ENCODE results near the gene MAMDC4. TPM values are rescaled to one million over a fixed set of nuclear protein-coding genes. Genes with fewer than 3 reads are reported as not detected.

MAMDC4 gene
- total RNA-seq, 1 experiment from 2014 or later = 0.17 TPM

- DNase-seq (ENCODE audit: low read depth) = peak; percentile 80
- in situ Hi-C loops (cut with HindIII; ENCODE audit: low pct_unique_long_range_greater_than_20kb, low sequenced_read_pairs) = no loop called here
Observed at GRCh38 chr9:136900988-136901515, 48.9 kb downstream of the MAMDC4 start.

- in situ Hi-C loops (cut with HindIII; ENCODE audit: low pct_unique_long_range_greater_than_20kb, low sequenced_read_pairs) = no loop called here
- DNase-seq (ENCODE audit: low read depth) = peak; percentile 91
Observed at GRCh38 chr9:136901516-136902258, 49.5 kb downstream of the MAMDC4 start.

GRCh38 chr9:136902259-136902821 is 50.2 kb downstream of the MAMDC4 start:
- in situ Hi-C loops (cut with HindIII; ENCODE audit: low pct_unique_long_range_greater_than_20kb, low sequenced_read_pairs) = no loop called here

GRCh38 chr9:136903041-136903554 is 51.0 kb downstream of the MAMDC4 start:
- in situ Hi-C loops (cut with HindIII; ENCODE audit: low pct_unique_long_range_greater_than_20kb, low sequenced_read_pairs) = no loop called here
- no peak for DNase-seq (ENCODE audit: low read depth)

More at GRCh38 chr9:136902259-136902821, 50.2 kb downstream of the MAMDC4 start:
- DNase-seq (ENCODE audit: low read depth) = peak; percentile 93

GRCh38 chr9:136906266-136906665 is 54.1 kb downstream of the MAMDC4 start:
- in situ Hi-C loops (cut with HindIII; ENCODE audit: low pct_unique_long_range_greater_than_20kb, low sequenced_read_pairs) = no loop called here
- DNase-seq (ENCODE audit: low read depth) = no peak

GRCh38 chr9:136907011-136907914 is 55.1 kb downstream of the MAMDC4 start:
- DNase-seq (ENCODE audit: low read depth) = no peak
- in situ Hi-C loops (cut with HindIII; ENCODE audit: low pct_unique_long_range_greater_than_20kb, low sequenced_read_pairs) = no loop called here

Other genes starting within 250 kb of the MAMDC4 start
- 51.4 and 58.6 TPM in 2 replicates for gene EGFL7, start 189.4 kb upstream of the MAMDC4 start, total RNA-seq (2014; rRNA removed; shearing (Covaris generic); ENCODE audit: low replicate concordance)
- gene AGPAT2, start 164.9 kb upstream of the MAMDC4 start, total RNA-seq (2014; rRNA removed; shearing (Covaris generic); ENCODE audit: low replicate concordance) = 92.9 and 94.5 TPM in 2 replicates
- gene DIPK1B, start 139.8 kb upstream of the MAMDC4 start, total RNA-seq (2014; rRNA removed; shearing (Covaris generic); ENCODE audit: low replicate concordance) = 12.5 and 19.5 TPM in 2 replicates
- not detected in 2 replicates for gene LCN10, start 109.4 kb upstream of the MAMDC4 start, total RNA-seq (2014; rRNA removed; shearing (Covaris generic); ENCODE audit: low replicate concordance)
- not detected in 2 replicates for gene LCN6, start 103.8 kb upstream of the MAMDC4 start, total RNA-seq (2014; rRNA removed; shearing (Covaris generic); ENCODE audit: low replicate concordance)
- not detected in 2 replicates for gene LCN8, start 94.1 kb upstream of the MAMDC4 start, total RNA-seq (2014; rRNA removed; shearing (Covaris generic); ENCODE audit: low replicate concordance)
- gene LCN15, start 87.8 kb upstream of the MAMDC4 start, total RNA-seq (2014; rRNA removed; shearing (Covaris generic); ENCODE audit: low replicate concordance) = not detected in 2 replicates
- gene TMEM141, start 61.0 kb upstream of the MAMDC4 start, total RNA-seq (2014; rRNA removed; shearing (Covaris generic); ENCODE audit: low replicate concordance) = 230 and 313 TPM in 2 replicates
- gene CCDC183, start 56.0 kb upstream of the MAMDC4 start, total RNA-seq (2014; rRNA removed; shearing (Covaris generic); ENCODE audit: low replicate concordance) = 1.1 TPM in 1 of 2 replicates, not detected in the other
- gene RABL6, start 44.4 kb upstream of the MAMDC4 start, total RNA-seq (2014; rRNA removed; shearing (Covaris generic); ENCODE audit: low replicate concordance) = 103 and 104 TPM in 2 replicates
- 1.3 and 1.7 TPM in 2 replicates for gene AJM1, start 9.9 kb upstream of the MAMDC4 start, total RNA-seq (2014; rRNA removed; shearing (Covaris generic); ENCODE audit: low replicate concordance)
- 125 and 127 TPM in 2 replicates for gene PHPT1, start 2.9 kb upstream of the MAMDC4 start, total RNA-seq (2014; rRNA removed; shearing (Covaris generic); ENCODE audit: low replicate concordance)
- gene EDF1, start 14.0 kb downstream of the MAMDC4 start, total RNA-seq (2014; rRNA removed; shearing (Covaris generic); ENCODE audit: low replicate concordance) = 460 and 494 TPM in 2 replicates
- 61.9 and 67.0 TPM in 2 replicates for gene TRAF2, start 34.2 kb downstream of the MAMDC4 start, total RNA-seq (2014; rRNA removed; shearing (Covaris generic); ENCODE audit: low replicate concordance)
- 139 and 152 TPM in 2 replicates for gene FBXW5, start 92.4 kb downstream of the MAMDC4 start, total RNA-seq (2014; rRNA removed; shearing (Covaris generic); ENCODE audit: low replicate concordance)
- not detected in 2 replicates for gene C8G, start 92.9 kb downstream of the MAMDC4 start, total RNA-seq (2014; rRNA removed; shearing (Covaris generic); ENCODE audit: low replicate concordance)
- not detected in 2 replicates for gene LCN12, start 99.9 kb downstream of the MAMDC4 start, total RNA-seq (2014; rRNA removed; shearing (Covaris generic); ENCODE audit: low replicate concordance)
- not detected in 2 replicates for gene PTGDS, start 125.2 kb downstream of the MAMDC4 start, total RNA-seq (2014; rRNA removed; shearing (Covaris generic); ENCODE audit: low replicate concordance)
- gene LCNL1, start 130.6 kb downstream of the MAMDC4 start, total RNA-seq (2014; rRNA removed; shearing (Covaris generic); ENCODE audit: low replicate concordance) = not detected in 2 replicates
- 129 and 137 TPM in 2 replicates for gene PAXX, start 140.1 kb downstream of the MAMDC4 start, total RNA-seq (2014; rRNA removed; shearing (Covaris generic); ENCODE audit: low replicate concordance)
- not detected in 2 replicates for gene CLIC3, start 144.2 kb downstream of the MAMDC4 start, total RNA-seq (2014; rRNA removed; shearing (Covaris generic); ENCODE audit: low replicate concordance)
- gene ABCA2, start 175.9 kb downstream of the MAMDC4 start, total RNA-seq (2014; rRNA removed; shearing (Covaris generic); ENCODE audit: low replicate concordance) = 19.0 and 23.5 TPM in 2 replicates
- gene FUT7, start 179.7 kb downstream of the MAMDC4 start, total RNA-seq (2014; rRNA removed; shearing (Covaris generic); ENCODE audit: low replicate concordance) = not detected in 2 replicates
- 31.8 and 45.1 TPM in 2 replicates for gene NPDC1, start 193.8 kb downstream of the MAMDC4 start, total RNA-seq (2014; rRNA removed; shearing (Covaris generic); ENCODE audit: low replicate concordance)
- not detected in 2 replicates for gene ENTPD2, start 201.7 kb downstream of the MAMDC4 start, total RNA-seq (2014; rRNA removed; shearing (Covaris generic); ENCODE audit: low replicate concordance)
- 51.2 and 55.0 TPM in 2 replicates for gene SAPCD2, start 218.2 kb downstream of the MAMDC4 start, total RNA-seq (2014; rRNA removed; shearing (Covaris generic); ENCODE audit: low replicate concordance)
- gene UAP1L1, start 225.2 kb downstream of the MAMDC4 start, total RNA-seq (2014; rRNA removed; shearing (Covaris generic); ENCODE audit: low replicate concordance) = 2.1 and 2.3 TPM in 2 replicates
- 52.2 and 79.4 TPM in 2 replicates for gene MAN1B1, start 234.6 kb downstream of the MAMDC4 start, total RNA-seq (2014; rRNA removed; shearing (Covaris generic); ENCODE audit: low replicate concordance)